Posterior cingulate gyrus (tissue), 11 donors: ENCODE results near the gene EDC4.

Experiments
- DNase-seq, 10 donors: peaks; one replicate each; pipeline versions ENCODE4 v3.0.0 to v3.0.0-alpha.2; 2020 to 2021; ENCODE audit warnings: mixed read lengths in 3 of 10
- intact Hi-C: fragments of 100-400 bp; cut with DNase I; formaldehyde crosslinking; loops from one replicate; pipeline ENCODE4 v1.15.1; 2023

The EDC4 gene

DNA sequence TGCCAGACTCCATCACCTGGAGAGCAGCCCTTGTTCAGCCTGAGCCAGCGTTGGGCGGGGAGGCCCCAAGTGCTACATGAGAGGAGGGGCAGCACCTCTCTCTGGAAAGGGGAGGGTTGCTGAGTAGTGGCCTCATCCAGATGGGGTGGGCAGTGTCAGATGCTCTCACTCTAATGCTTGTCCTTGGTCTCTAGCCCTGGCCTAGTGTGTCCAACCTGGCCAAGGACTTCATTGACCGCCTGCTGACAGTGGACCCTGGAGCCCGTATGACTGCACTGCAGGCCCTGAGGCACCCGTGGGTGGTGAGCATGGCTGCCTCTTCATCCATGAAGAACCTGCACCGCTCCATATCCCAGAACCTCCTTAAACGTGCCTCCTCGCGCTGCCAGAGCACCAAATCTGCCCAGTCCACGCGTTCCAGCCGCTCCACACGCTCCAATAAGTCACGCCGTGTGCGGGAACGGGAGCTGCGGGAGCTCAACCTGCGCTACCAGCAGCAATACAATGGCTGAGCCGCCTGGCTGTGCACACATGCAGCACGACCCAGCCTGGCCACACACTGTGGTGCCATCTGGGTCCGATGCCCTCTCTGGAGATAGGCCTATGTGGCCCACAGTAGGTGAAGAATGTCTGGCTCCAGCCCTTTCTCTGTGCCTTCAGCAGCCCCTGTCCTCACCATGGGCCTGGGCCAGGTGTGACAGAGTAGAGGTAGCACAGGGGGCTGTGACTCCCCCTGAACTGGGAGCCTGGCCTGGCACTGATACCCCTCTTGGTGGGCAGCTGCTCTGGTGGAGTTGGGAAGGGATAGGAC lies 54.5 kb downstream of the EDC4 start:
- intact Hi-C loops, result loop anchor here (5.0 to 10.0 kb wide), 2 partner anchors 80 to 253 kb away; partner anchors contain the start of genes CENPT and NUTF2
- peak in 2 of 10 donors; percentile 68 to 74 for DNase-seq

DNA sequence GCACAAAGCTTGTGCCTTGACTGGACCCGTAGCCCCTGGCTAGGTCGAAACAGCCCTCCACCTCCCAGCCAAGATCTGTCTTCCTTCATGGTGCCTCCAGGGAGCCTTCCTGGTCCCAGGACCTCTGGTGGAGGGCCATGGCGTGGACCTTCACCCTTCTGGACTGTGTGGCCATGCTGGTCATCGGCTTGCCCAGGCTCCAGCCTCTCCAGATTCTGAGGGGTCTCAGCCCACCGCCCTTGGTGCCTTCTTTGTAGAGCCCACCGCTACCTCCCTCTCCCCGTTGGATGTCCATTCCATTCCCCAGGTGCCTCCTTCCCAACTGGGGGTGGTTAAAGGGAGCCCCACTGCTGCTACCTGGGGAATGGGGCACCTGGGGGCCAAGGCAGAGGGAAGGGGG lies 55.3 kb downstream of the EDC4 start:
- no peak for DNase-seq
- intact Hi-C loops, result loop anchor here (2.0 to 10.0 kb wide), 3 partner anchors 45 to 253 kb away; partner anchors contain the start of genes CENPT and NUTF2

DNA sequence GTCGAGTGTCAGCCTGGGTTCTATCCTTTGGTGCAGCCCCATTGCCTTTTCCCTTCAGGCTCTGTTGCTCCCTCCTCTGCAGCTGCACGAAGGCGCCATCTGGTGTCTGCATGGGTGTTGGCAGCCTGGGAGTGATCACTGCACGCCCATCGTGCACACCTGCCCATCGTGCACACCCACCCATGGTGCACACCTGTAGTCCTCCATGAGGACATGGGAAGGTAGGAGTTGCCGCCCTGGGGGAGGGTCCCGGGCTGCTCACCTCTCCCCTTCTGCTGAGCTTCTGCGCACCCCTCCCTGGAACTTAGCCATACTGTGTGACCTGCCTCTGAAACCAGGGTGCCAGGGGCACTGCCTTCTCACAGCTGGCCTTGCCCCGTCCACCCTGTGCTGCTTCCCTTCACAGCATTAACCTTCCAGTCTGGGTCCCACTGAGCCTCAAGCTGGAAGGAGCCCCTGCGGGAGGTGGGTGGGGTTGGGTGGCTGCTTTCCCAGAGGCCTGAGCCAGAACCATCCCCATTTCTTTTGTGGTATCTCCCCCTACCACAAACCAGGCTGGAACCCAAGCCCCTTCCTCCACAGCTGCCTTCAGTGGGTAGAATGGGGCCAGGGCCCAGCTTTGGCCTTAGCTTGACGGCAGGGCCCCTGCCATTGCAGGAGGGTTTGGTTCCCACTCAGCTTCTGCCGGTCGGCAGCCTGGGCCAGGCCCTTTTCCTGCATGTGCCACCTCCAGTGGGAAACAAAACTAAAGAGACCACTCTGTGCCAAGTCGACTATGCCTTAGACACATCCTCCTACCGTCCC lies 55.9 kb downstream of the EDC4 start:
- intact Hi-C loops, result loop anchor here (2.0 to 10.0 kb wide), 3 partner anchors 46 to 254 kb away; partner anchors contain the start of genes CENPT and NUTF2
- DNase-seq, result peak; percentile 69 to 97 (median 84)

DNA sequence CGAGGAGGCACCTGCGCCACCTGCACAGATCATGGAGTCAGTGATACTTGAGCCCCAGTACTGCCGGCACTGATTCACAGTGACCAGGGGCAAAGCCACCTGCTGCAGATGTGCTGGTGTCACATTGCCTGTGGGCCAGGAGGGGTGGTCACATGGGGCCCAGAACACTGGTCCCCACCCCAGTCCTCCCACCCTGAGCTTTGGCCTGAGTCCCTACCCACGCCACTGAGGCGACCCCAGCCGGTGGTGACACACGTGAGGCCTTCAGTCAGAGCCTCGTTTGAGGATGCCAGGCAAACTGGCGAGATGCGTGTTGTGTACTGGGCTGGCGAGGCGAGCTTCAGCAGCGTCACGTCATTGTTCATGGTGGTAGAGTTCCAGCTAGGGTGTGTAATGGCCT lies 57.3 kb downstream of the EDC4 start:
- intact Hi-C loops, result loop anchor here (10.0 kb wide), 1 partner anchor 95 kb away; the partner anchor contains the start of genes DDX28 and DUS2
- DNase-seq, result no peak

DNA sequence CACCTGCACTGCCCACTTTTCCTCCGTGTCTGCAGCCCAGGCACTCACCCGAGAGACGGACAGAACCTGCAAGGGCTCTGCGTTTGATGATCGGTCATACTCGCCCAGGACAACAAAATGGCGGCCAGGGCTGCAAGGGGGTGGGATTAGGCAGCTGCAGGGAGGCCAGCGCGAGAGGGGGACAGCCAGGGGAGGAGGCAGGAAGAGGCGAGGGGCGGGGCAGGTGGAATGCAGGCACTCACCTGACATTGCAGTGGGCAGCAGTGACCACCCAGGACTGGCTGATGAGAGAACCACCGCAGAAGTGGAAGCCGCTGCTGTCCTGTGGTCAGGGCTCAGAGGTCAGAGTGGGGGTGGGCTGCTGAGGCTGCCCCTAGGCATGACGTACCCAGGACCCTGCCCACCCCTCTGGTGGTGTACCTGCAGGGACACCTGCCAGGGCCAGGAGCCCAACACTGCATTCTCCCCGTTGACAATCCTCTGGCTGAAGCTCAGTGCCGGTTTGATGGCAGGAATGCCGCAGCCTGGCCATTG lies 57.9 kb downstream of the EDC4 start:
- no peak for DNase-seq
- intact Hi-C loops, result loop anchor here (10.0 kb wide), 1 partner anchor 94 kb away; the partner anchor contains the start of genes DDX28 and DUS2
